ENCODE results near the gene NQO1. TPM values are rescaled to one million over a fixed set of nuclear protein-coding genes. Genes with fewer than 3 reads are reported as not detected.
A peak's percentile ranks its signal among the peaks of the same experiment; 100 is the strongest.

NQO1 gene
- total RNA-seq, 4 donors from 2014 or later = 42.4 to 311 (median 144) TPM

DNA sequence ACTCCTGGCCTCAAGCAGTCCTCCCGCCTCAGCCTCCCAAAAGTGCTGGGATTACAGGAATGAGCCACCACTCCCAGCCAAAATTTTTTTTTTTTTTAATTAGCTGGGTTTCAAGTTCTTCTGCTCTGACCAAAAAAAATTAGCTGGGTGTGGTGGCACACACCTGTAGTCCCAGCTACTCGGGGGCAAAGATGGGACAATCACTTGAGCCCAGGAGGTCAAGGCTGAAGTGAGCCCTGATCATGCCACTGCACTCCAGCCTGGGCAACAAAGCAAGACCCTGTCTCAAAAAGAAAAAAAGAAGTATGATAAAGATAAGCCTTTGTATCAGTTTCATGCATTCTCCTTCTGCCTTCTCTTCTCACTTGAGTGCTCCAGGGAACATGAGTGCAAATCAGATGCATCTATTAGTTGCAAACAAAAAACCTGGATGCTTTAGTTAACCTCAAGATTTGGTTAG lies 1.9 kb downstream of the NQO1 start:
- Histone ChIP-seq H3K36me3 (no peaks in the 10 kb centered on the region), H3K27me3 (no peaks in the 10 kb centered on the region), H3K4me1 (peaks cover 0 to 18% (median 2%) of the 10 kb centered on the region in 4 donors), H3K27ac (peak overlapping the region in 3 of 4 donors; percentile 79 to 86 (median 83)), H3K9me3 (no peaks in the 10 kb centered on the region), H3K4me3 (peak overlapping the region in 2 of 4 donors; percentile 7 to 48)
- peak in 1 of 3 donors; percentile 10 for DNase-seq
- TF ChIP-seq, protein P1, sequence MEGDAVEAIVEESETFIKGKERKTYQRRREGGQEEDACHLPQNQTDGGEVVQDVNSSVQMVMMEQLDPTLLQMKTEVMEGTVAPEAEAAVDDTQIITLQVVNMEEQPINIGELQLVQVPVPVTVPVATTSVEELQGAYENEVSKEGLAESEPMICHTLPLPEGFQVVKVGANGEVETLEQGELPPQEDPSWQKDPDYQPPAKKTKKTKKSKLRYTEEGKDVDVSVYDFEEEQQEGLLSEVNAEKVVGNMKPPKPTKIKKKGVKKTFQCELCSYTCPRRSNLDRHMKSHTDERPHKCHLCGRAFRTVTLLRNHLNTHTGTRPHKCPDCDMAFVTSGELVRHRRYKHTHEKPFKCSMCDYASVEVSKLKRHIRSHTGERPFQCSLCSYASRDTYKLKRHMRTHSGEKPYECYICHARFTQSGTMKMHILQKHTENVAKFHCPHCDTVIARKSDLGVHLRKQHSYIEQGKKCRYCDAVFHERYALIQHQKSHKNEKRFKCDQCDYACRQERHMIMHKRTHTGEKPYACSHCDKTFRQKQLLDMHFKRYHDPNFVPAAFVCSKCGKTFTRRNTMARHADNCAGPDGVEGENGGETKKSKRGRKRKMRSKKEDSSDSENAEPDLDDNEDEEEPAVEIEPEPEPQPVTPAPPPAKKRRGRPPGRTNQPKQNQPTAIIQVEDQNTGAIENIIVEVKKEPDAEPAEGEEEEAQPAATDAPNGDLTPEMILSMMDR (IDR thresholded peaks at IDR 0.05) = no peak
- no peak for TF ChIP-seq POLR2A (IDR thresholded peaks at IDR 0.05)

DNA sequence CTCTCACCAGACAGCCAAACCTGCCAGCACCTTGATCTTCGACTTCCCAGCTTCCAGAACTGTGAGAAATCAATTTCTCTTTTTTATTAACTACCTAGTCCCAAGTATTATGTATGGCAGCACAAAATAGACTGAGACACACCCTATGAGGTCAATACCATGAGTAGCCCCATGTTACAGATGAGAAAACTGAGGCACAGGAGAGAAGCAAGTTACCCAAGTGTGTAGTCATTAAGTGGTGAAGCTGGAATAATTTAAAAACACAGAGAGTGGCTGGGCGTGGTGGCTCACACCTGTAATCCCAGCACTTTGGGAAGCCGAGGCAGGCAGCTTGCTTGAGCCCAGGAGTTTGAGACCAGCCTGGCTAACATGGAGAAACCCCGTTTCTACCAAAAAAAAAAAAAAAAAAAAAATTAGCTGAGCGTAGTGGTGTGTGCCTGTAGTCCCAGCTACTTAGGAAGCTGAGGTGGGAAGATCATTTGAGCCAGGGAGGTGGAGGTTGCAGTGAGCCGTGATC lies 4.9 kb downstream of the NQO1 start:
- TF ChIP-seq POLR2A (IDR thresholded peaks at IDR 0.05) = no peak
- TF ChIP-seq, protein P1 (IDR thresholded peaks at IDR 0.05) = no peak
- H3K9me3 ChIP-seq = no peaks in the 10 kb centered on the region
- no peaks in the 10 kb centered on the region for H3K27me3 ChIP-seq
- no peak overlapping the region for H3K4me3 ChIP-seq
- peaks cover 0 to 7% (median 0%) of the 10 kb centered on the region in 4 donors for H3K4me1 ChIP-seq
- H3K36me3 ChIP-seq = peaks cover 0 to 18% (median 0%) of the 10 kb centered on the region in 3 donors
- DNase-seq = no peak
- H3K27ac ChIP-seq = no peak overlapping the region

DNA sequence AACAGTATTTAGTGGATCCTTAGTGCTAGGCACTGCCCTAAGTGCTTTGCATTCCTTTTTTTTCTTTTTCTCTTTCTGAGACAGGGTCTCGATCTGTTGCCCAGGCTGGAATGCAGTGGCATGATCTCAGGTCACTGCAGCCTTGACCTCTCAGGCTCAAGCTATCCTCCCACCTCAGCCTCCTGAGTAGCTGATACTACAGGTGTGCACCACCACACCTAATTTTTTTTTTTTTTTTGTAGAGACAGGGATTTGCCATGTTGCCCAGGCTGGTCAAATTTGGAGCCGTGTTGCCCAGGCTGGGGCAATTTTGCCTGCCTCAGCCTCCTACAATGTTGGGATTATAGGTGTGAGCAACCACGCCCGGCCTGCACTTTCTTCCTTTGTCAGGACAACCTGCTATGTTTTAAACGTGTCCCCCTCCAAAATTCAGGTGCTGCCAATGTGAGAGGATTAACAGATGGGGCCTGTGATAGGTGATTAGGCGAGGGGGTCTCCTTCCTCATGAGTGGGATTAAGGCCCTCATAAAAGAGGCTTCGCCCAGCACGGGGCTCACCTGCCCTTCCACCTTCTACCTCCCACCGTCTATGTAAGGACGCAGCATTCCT lies 5.4 kb downstream of the NQO1 start:
- Histone ChIP-seq H3K9me3 (no peaks in the 10 kb centered on the region), H3K4me1 (peaks cover 0 to 7% (median 0%) of the 10 kb centered on the region in 4 donors), H3K27ac (no peak overlapping the region), H3K4me3 (no peak overlapping the region), H3K27me3 (no peaks in the 10 kb centered on the region), H3K36me3 (peaks cover 0 to 22% (median 0%) of the 10 kb centered on the region in 3 donors)
- no peak for DNase-seq
- no peak for TF ChIP-seq POLR2A (IDR thresholded peaks at IDR 0.05)
- TF ChIP-seq, protein P1 (IDR thresholded peaks at IDR 0.05) = no peak

- no peak overlapping the region for H3K4me3 ChIP-seq
- DNase-seq = no peak
- H3K36me3 ChIP-seq = peaks cover 0 to 37% (median 0%) of the 10 kb centered on the region in 3 donors
- no peaks in the 10 kb centered on the region for H3K4me1 ChIP-seq
- H3K27me3 ChIP-seq = no peaks in the 10 kb centered on the region
- no peak overlapping the region for H3K27ac ChIP-seq
- H3K9me3 ChIP-seq = no peaks in the 10 kb centered on the region
- TF ChIP-seq POLR2A (IDR thresholded peaks at IDR 0.05) = no peak
- TF ChIP-seq, protein P1 (IDR thresholded peaks at IDR 0.05) = no peak
Measured at GRCh38 chr16:69718111-69718764, 8.1 kb downstream of the NQO1 start.

DNA sequence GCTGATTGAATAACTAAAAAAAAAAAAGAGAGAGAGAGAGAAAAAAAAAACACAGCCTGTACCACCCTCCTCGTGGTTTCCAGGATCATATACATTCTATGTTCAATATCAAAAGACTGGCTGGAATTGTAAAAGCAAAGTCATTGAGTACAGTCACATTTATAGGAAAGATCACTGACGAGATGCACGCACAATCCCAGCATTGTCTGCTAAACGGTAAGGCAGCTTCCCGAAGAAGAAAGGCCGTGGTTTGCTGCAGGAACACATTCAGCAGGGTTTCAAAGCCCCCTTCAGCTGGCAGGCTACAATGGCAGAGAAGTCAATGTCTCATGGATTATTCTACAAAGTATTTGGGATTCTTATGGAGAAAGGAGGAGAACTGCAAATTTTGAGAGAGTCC lies 9.3 kb downstream of the NQO1 start:
- Histone ChIP-seq H3K4me3 (no peak overlapping the region), H3K4me1 (no peaks in the 10 kb centered on the region), H3K27ac (no peak overlapping the region), H3K9me3 (no peaks in the 10 kb centered on the region), H3K36me3 (peaks cover 0 to 48% (median 0%) of the 10 kb centered on the region in 3 donors), H3K27me3 (no peaks in the 10 kb centered on the region)
- no peak for DNase-seq
- no peak for TF ChIP-seq POLR2A (IDR thresholded peaks at IDR 0.05)
- TF ChIP-seq, protein P1 (IDR thresholded peaks at IDR 0.05) = no peak
